Trophoblast cell (in vitro differentiated cells and primary cell): ENCODE data around the gene ALG2.

Experiments used
- DNase-seq, 2 donors: peaks; one replicate each; pipeline ENCODE4 v3.0.0-alpha.2; 2016
- H2AFZ ChIP-seq: 2 replicates; pipeline ENCODE4 v1.6.1; 2013; ENCODE audit warnings: low read length, moderate library complexity, mild to moderate bottlenecking; ENCODE audit not compliant: insufficient read depth, poor library complexity
- H2AK5ac ChIP-seq: 2 replicates; pipeline ENCODE4 v1.6.1; 2013; ENCODE audit warnings: mild to moderate bottlenecking, low read length
- H2BK120ac ChIP-seq: 2 replicates; pipeline ENCODE4 v1.6.1; 2013; ENCODE audit warnings: low read length, mild to moderate bottlenecking, moderate library complexity; ENCODE audit not compliant: insufficient read depth, poor library complexity
- H2BK12ac ChIP-seq: 2 replicates; pipeline ENCODE4 v1.6.1; 2013; ENCODE audit warnings: mild to moderate bottlenecking, low read length, moderate library complexity
- H2BK5ac ChIP-seq: 2 replicates; pipeline ENCODE4 v1.6.1; 2013; ENCODE audit warnings: low read length, low read depth, moderate library complexity, mild to moderate bottlenecking; ENCODE audit not compliant: poor library complexity
- H3K14ac ChIP-seq: 2 replicates; pipeline ENCODE4 v1.6.1; 2013; ENCODE audit warnings: mild to moderate bottlenecking, low read length
- H3K18ac ChIP-seq: 2 replicates; pipeline ENCODE4 v1.6.1; 2013; ENCODE audit warnings: mild to moderate bottlenecking, low read length
- H3K23ac ChIP-seq: 2 replicates; pipeline ENCODE4 v1.6.1; 2013; ENCODE audit warnings: low read length
- H3K27ac ChIP-seq: 2 replicates; pipeline ENCODE4 v1.5.1; 2013; ENCODE audit warnings: low read depth, mild to moderate bottlenecking, inconsistent platforms, low read length, moderate library complexity
- H3K27me3 ChIP-seq: 2 replicates; pipeline ENCODE4 v1.6.1; 2013; ENCODE audit warnings: inconsistent platforms, mild to moderate bottlenecking, low read length, moderate library complexity; ENCODE audit not compliant: insufficient read depth
- H3K36me3 ChIP-seq, 2 experiments: 1 replicate in 1 of 2; 2 replicates in 1 of 2; pipeline ENCODE4 v1.6.1; 2013; ENCODE audit warnings: low read length in 2 of 2, mild to moderate bottlenecking in 2 of 2, moderate library complexity in 1 of 2; ENCODE audit not compliant: insufficient read depth in 2 of 2, control insufficient read depth in 1 of 2
- H3K4ac ChIP-seq: 2 replicates; pipeline ENCODE4 v1.6.1; 2013; ENCODE audit warnings: low read depth, mild to moderate bottlenecking, low read length, moderate library complexity
- H3K4me1 ChIP-seq, 2 experiments: 1 replicate in 1 of 2; 2 replicates in 1 of 2; pipeline ENCODE4 v1.6.1; 2013; ENCODE audit warnings: low read length in 2 of 2, mild to moderate bottlenecking in 2 of 2, moderate library complexity in 1 of 2; ENCODE audit not compliant: insufficient read depth in 2 of 2, control insufficient read depth in 1 of 2
- H3K4me2 ChIP-seq: 2 replicates; pipeline ENCODE4 v1.6.1; 2013; ENCODE audit warnings: inconsistent platforms, mild to moderate bottlenecking, low read length, moderate library complexity
- H3K4me3 ChIP-seq: 2 replicates; pipeline ENCODE4 v1.5.1; 2013; ENCODE audit warnings: mild to moderate bottlenecking, low read depth, low read length, inconsistent platforms
- H3K79me1 ChIP-seq: one replicate; pipeline ENCODE4 v1.6.1; 2013; ENCODE audit warnings: low read length
- H3K79me2 ChIP-seq: 2 replicates; pipeline ENCODE4 v1.6.1; 2013; ENCODE audit warnings: low read length, mild to moderate bottlenecking; ENCODE audit not compliant: control insufficient read depth, insufficient read depth, poor library complexity
- H3K9ac ChIP-seq: 2 replicates; pipeline ENCODE4 v1.6.1; 2013; ENCODE audit warnings: mild to moderate bottlenecking, low read length
- H3K9me3 ChIP-seq: 2 replicates; pipeline ENCODE4 v1.6.1; 2013; ENCODE audit warnings: low read depth, mild to moderate bottlenecking, control low read depth, inconsistent platforms, low read length; ENCODE audit not compliant: insufficient read depth
- H4K12ac ChIP-seq: 2 replicates; pipeline ENCODE4 v1.6.1; 2013; ENCODE audit warnings: low read depth, mild to moderate bottlenecking, low read length, moderate library complexity
- H4K8ac ChIP-seq: 2 replicates; pipeline ENCODE4 v1.6.1; 2013; ENCODE audit warnings: low read depth, mild to moderate bottlenecking, low read length, moderate library complexity
- H4K91ac ChIP-seq: one replicate; pipeline ENCODE4 v1.6.1; 2013; ENCODE audit warnings: low read depth, mild to moderate bottlenecking, low read length, moderate library complexity
- WGBS: extraction: QIAGEN DNeasy Blood & Tissue Kit; methylation state at CpG from one replicate; pipeline ENCODE4 v1.1.7; 2013; ENCODE audit warnings: missing lambda C conversion rate; ENCODE audit not compliant: insufficient read length, insufficient coverage; ENCODE audit errors: extremely low coverage; 5-methylcytosine and 5-hydroxymethylcytosine counted together

ALG2 gene

DNA sequence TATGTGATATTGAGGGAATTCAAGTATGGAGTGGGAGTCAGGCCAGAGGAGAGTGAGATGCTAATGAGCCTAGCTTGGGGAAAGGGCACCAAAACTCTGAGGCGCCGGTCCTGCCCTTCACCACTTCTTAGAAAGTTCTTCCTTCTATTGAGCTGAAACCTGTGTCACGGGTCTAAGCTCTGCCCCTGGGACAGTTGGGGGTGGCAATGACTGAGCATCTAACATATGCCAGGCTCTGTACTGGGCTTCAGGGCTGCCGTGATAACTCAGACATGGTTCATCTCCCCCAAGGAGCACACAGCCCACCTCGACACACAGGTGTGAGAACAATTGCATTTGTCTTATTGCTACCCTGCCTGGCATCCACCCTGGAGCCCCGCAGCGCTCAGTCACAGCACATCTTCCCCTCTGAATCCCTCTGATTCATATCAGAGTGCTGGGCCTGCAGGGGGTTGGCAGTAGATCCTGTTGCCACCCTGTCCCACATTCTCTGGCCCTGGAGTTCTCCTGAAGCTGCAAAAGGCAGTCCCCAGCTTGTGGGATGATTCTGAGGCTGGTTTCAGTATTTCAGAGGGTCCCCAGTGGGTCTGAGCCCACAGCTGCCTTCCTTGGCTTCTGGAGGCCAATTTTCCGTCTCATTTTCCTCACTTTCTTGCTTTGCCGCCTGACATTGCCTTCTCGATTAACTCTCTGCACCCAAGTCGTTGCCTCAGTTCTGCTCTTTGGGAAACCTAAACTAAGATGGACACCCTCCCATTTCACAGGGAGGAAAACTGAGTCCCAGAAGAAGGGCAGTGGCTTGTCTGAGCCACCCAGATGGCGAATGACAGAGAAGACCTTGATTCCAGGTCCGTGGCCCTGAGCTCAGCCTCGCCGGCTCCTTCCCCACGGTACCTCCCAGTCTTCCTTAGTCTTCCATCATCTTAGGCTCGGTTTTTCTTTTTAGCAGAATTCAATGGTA lies 42.5 kb downstream of the ALG2 start:
- Histone ChIP-seq H3K4me2 (no peak overlapping the region), H3K4me3 (no peak overlapping the region), H3K4ac (no peak overlapping the region), H3K14ac (no peak overlapping the region), H3K27me3 (no peaks in the 10 kb centered on the region), H2BK5ac (no peak overlapping the region), H3K9ac (no peak overlapping the region), H3K23ac (no peak overlapping the region), H3K27ac (no peak overlapping the region), H3K79me2 (no peaks in the 10 kb centered on the region), H3K18ac (no peak overlapping the region), H2BK12ac (no peak overlapping the region), H2AFZ (no peak overlapping the region), H4K8ac (no peak overlapping the region), H4K12ac (no peak overlapping the region), H2BK120ac (no peak overlapping the region), H3K4me1 (no peaks in the 10 kb centered on the region), H3K36me3 (no peaks in the 10 kb centered on the region), H3K79me1 (no peaks in the 10 kb centered on the region), H2AK5ac (no peak overlapping the region), H3K9me3 (peaks cover 1% of the 10 kb centered on the region), H4K91ac (no peak overlapping the region)
- WGBS = no CpG with 5 or more reads among the region's 17 CpGs
- no peak for DNase-seq

DNA sequence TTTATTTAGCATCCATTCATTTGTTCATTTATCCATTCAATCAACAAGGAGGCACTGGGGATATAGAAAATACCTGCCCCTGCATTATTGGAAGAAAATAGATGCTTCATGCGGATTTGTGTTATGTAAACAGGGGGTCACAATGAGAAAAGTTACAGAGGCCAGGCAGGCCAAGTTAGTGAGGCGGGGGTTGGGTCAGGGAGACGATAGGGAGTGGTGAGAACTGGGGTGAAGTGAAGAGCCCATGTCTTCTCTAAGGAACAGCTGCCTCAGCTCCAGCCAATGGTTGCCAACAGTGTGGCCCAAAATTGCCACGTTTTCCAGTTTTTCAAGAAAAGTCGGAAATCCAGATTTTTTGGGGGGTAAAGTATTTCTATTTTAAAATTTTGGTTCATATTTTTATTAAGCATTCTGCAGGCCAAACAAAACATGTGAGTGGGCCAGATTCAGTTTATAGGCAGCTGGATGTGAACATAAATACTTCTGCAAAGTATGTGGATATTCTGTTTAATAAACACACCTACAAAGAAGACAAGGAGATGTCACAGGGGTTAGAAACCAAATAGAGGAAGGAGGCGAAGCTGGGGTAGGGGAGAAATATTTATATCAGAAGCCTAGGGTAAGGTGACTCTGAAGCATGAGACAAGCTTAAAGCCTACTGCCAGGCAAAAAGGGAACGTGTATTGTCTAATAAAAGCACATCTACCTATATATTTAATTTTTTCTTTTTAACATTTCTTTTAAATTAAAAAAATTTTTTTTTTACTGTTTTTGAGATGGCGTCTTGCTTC lies 44.0 kb downstream of the ALG2 start:
- Histone ChIP-seq H3K27me3 (no peaks in the 10 kb centered on the region), H3K4me2 (no peak overlapping the region), H3K79me2 (no peaks in the 10 kb centered on the region), H2BK12ac (no peak overlapping the region), H4K8ac (no peak overlapping the region), H3K4me1 (no peaks in the 10 kb centered on the region), H3K79me1 (no peaks in the 10 kb centered on the region), H2AFZ (no peak overlapping the region), H3K18ac (no peak overlapping the region), H4K91ac (no peak overlapping the region), H4K12ac (no peak overlapping the region), H3K4ac (no peak overlapping the region), H3K27ac (no peak overlapping the region), H3K23ac (no peak overlapping the region), H3K9me3 (peaks cover 1% of the 10 kb centered on the region), H3K36me3 (no peaks in the 10 kb centered on the region), H3K14ac (no peak overlapping the region), H2BK120ac (no peak overlapping the region), H3K9ac (no peak overlapping the region), H2AK5ac (no peak overlapping the region), H3K4me3 (no peak overlapping the region), H2BK5ac (no peak overlapping the region)
- no CpG with 5 or more reads among the region's 8 CpGs for WGBS
- no peak for DNase-seq

DNA sequence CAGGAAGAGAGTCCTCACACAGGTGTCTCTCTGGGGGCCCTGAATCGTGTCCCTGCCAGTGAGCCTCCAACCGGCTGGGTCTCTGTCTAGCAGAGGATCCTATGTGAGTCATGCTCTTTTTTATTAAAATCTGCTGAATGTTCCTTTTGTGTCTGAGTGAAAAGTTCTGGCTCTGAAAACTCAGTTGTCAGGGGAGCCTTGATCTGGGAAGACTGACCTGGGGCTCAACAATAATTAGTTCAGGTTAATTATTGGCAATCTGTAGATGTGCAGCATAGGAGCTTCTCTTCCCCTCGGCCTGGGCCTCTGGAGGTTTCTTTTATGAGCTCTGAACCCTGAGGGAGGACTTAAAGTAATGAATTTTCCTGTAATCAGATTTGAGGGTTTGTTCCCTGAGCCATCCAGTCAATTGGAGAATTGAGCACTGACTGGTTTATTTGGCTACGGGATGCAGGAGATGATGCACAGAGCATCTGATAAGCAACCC lies 45.2 kb downstream of the ALG2 start:
- Histone ChIP-seq H3K4me1 (peaks cover 0 to 2% of the 10 kb centered on the region in 2 experiments), H3K23ac (no peak overlapping the region), H3K9me3 (peaks cover 1% of the 10 kb centered on the region), H2BK12ac (no peak overlapping the region), H4K8ac (no peak overlapping the region), H2AK5ac (no peak overlapping the region), H3K27ac (no peak overlapping the region), H3K9ac (no peak overlapping the region), H3K4me2 (no peak overlapping the region), H3K36me3 (no peaks in the 10 kb centered on the region), H4K91ac (no peak overlapping the region), H4K12ac (no peak overlapping the region), H3K14ac (no peak overlapping the region), H2AFZ (no peak overlapping the region), H3K4me3 (no peak overlapping the region), H3K79me2 (no peaks in the 10 kb centered on the region), H2BK5ac (no peak overlapping the region), H3K4ac (no peak overlapping the region), H3K79me1 (no peaks in the 10 kb centered on the region), H3K27me3 (no peaks in the 10 kb centered on the region), H2BK120ac (no peak overlapping the region), H3K18ac (no peak overlapping the region)
- WGBS = no CpG with 5 or more reads among the region's 4 CpGs
- DNase-seq = no peak

DNA sequence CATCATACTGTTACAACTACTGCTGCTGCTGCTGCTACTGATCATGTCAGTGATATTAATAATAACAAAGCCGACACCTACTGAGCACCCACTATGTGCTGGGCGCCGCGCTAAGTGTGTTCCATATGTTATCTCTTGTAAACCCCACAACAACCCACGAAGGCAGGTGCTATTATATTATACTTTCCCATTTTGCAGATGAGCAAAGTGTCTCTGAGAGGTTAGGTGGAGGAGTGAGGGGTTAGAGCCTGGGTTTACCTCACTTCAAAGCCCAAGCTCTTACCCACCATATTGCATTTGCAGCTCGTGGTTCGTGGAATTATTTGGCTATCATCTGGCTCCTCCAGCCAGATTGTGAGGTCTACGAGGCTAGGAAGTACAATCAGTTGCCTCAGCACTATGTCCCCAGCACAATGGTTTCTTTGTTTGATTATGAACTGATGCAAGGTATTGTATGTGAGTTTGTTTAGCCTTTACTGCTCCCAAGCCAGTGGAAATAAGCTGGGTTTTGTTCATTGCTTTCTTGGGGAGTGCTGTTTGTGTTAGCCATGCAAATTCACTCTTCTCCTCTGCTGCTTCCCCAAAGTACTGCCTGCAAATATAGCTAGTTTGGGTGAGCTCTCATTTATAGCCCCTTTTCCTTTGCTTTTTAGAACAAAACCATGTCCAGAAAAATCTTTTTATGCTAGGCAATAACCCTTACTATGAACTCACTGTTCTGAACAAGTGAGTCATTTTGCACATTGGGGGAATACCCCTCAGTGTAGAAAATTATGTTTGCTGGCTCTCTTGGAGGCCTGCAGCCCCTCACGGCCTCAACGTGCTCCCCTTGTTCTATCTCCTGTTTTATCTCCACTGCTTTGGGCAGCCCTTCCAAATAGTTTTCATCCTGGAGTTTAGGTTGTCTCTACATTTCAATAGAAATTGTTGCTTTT lies 47.9 kb downstream of the ALG2 start:
- no peak overlapping the region for H4K8ac ChIP-seq
- H2AFZ ChIP-seq = no peak overlapping the region
- H2BK12ac ChIP-seq = no peak overlapping the region
- peaks cover 1% of the 10 kb centered on the region for H3K9me3 ChIP-seq
- no peak overlapping the region for H3K23ac ChIP-seq
- no peaks in the 10 kb centered on the region for H3K36me3 ChIP-seq
- H3K14ac ChIP-seq = no peak overlapping the region
- no peak overlapping the region for H3K9ac ChIP-seq
- peaks cover 7 to 19% of the 10 kb centered on the region in 2 experiments for H3K4me1 ChIP-seq
- no peaks in the 10 kb centered on the region for H3K79me2 ChIP-seq
- no peaks in the 10 kb centered on the region for H3K27me3 ChIP-seq
- H2BK5ac ChIP-seq = no peak overlapping the region
- no peak overlapping the region for H3K18ac ChIP-seq
- no peak overlapping the region for H2BK120ac ChIP-seq
- no peak for DNase-seq
- no peak overlapping the region for H2AK5ac ChIP-seq
- H4K12ac ChIP-seq = no peak overlapping the region
- H3K79me1 ChIP-seq = no peaks in the 10 kb centered on the region
- WGBS = no CpG with 5 or more reads among the region's 10 CpGs
- no peak overlapping the region for H4K91ac ChIP-seq
- no peak overlapping the region for H3K4me2 ChIP-seq
- no peak overlapping the region for H3K4ac ChIP-seq
- H3K27ac ChIP-seq = no peak overlapping the region
- H3K4me3 ChIP-seq = no peak overlapping the region
